GM19025 (cell line): ENCODE data around the gene NUFIP2.

Experiments used
- ATAC-seq: cut with Tn5 transposase; IDR thresholded peaks from one replicate; pipeline ENCODE4 v1.9.1; 2021; ENCODE audit warnings: mild to moderate bottlenecking, low read depth, moderate library complexity; ENCODE audit not compliant: unreplicated experiment

Gene NUFIP2

GRCh38 chr17:29207975-29208374 lies 86.0 kb downstream of the NUFIP2 start:
- ATAC-seq = no peak
